ENCODE measurements around the gene COL27A1. TPM values are rescaled to one million over a fixed set of nuclear protein-coding genes. Genes with fewer than 3 reads are reported as not detected.

Gene COL27A1
- total and polyA plus RNA-seq, 2 donors (not counting 3 experiments of a cell fraction or from before 2014, with no cell fraction given) = 14.7 to 49.1 TPM

- CTCF ChIA-PET = interaction anchor here (1.5 kb wide), 1 partner anchor 8 kb away, joined by 8 read pairs; no protein-coding TSS in a partner anchor
- Histone ChIP-seq H3K27me3 (ENCODE audit: control insufficient read depth in 2 of 2, insufficient read depth in 2 of 2, low read length in 2 of 2) (no peaks in the 10 kb centered on the region), H3K9ac (replicated peaks; ENCODE audit: extremely low read depth, insufficient read depth, low read length) (no peak overlapping the region), H2AFZ (ENCODE audit: low read depth, low read length) (no peak overlapping the region), H3K4me2 (ENCODE audit: insufficient read depth, low read length) (no peak overlapping the region), H4K20me1 (replicated peaks; ENCODE audit: control insufficient read depth, extremely low read depth, insufficient read depth, low read length) (no peaks in the 10 kb centered on the region), H3K4me3 (replicated peaks in 1 of 3; ENCODE audit: insufficient read depth in 1 of 3, low read depth in 1 of 3, low read length in 3 of 3) (no peak overlapping the region), H3K79me2 (ENCODE audit: control insufficient read depth, insufficient read depth, low read length) (no peaks in the 10 kb centered on the region), H3K36me3 (ENCODE audit: control insufficient read depth in 2 of 2, extremely low read depth in 1 of 2, insufficient read depth in 2 of 2, low read length in 2 of 2) (no peaks in the 10 kb centered on the region), H3K4me1 (ENCODE audit: control insufficient read depth, extremely low read depth, insufficient read depth, low read length) (peaks cover 11% of the 10 kb centered on the region), H3K9me3 (replicated peaks; ENCODE audit: control insufficient read depth, insufficient read depth, low read length) (no peaks in the 10 kb centered on the region), H3K27ac (ENCODE audit: insufficient read depth, low read depth, low read length) (no peak overlapping the region), H3K9me1 (replicated peaks; ENCODE audit: control insufficient read depth, extremely low read depth, insufficient read depth, low read length) (no peaks in the 10 kb centered on the region)
- dilution Hi-C loops (cut with MboI; ENCODE audit: extremely low pct_ligation_motif_present, low sequenced_read_pairs) = no loop called here
- DNase-seq (ENCODE audit: low read depth, low spot score) (no peak), FAIRE-seq (no peak)
- no peak for TF ChIP-seq MAX (IDR thresholded peaks at IDR 0.05; ENCODE audit: insufficient read depth, insufficient read length)
- TF ChIP-seq JUN (IDR thresholded peaks at IDR 0.05; ENCODE audit: borderline replicate concordance, insufficient read depth, insufficient read length, low read depth) = no peak
- TF ChIP-seq CTCF (IDR thresholded peaks at IDR 0.05; ENCODE audit: extremely low read depth in 1 of 2, insufficient read depth in 1 of 2, low read depth in 1 of 2, low read length in 2 of 2) = no peak
- TF ChIP-seq GATA2 (IDR thresholded peaks at IDR 0.05; ENCODE audit: insufficient read depth, insufficient read length, low read depth, low read length) = no peak
- TF ChIP-seq FOS (IDR thresholded peaks at IDR 0.05; ENCODE audit: borderline replicate concordance, insufficient read depth, low read length) = no peak
- no peak for TF ChIP-seq MYC (IDR thresholded peaks at IDR 0.05; ENCODE audit: low read depth, low read length)
- no peak for TF ChIP-seq EZH2 (IDR thresholded peaks at IDR 0.05; ENCODE audit: borderline replicate concordance, low read depth, low read length, severe bottlenecking)
- no peak for TF ChIP-seq POLR2AphosphoS5 (IDR thresholded peaks at IDR 0.05; ENCODE audit: insufficient read depth, low read depth, low read length)
- no peak for TF ChIP-seq POLR2A (IDR thresholded peaks at IDR 0.05; ENCODE audit: low read depth, low read length)
- POLR2A ChIA-PET = no interaction called here
- BruUV-seq (replicated peaks) = no TSS peak
- intact Hi-C loops (cut with micrococcal nuclease) = no loop called here
Measured at GRCh38 chr9:114231273-114231672, 75.9 kb downstream of the COL27A1 start.

Measured in endothelial cell of umbilical vein (primary cell).